ENCODE measurements around the gene CD40LG. TPM values are rescaled to one million over a fixed set of nuclear protein-coding genes. Genes with fewer than 3 reads are reported as not detected.

Gene CD40LG
- not detected in 2 replicates for total RNA-seq (2016; rRNA removed; fragmentation: Illumina TruSeq; extraction: Trizol)
- not detected in 2 replicates for total RNA-seq (2016; cell fraction: cytosol; rRNA removed; fragmentation: Illumina TruSeq; extraction: Trizol; ENCODE audit: low read depth)
- total RNA-seq (2016; cell fraction: insoluble cytoplasmic fraction; rRNA removed; fragmentation: Illumina TruSeq; extraction: Trizol) = not detected in 2 replicates
- total RNA-seq (2016; cell fraction: membrane; rRNA removed; fragmentation: Illumina TruSeq; extraction: Trizol) = not detected in 2 replicates
- total RNA-seq (2016; cell fraction: nucleus; rRNA removed; fragmentation: Illumina TruSeq; extraction: Trizol) = not detected in 2 replicates
- not detected in 2 replicates for polyA plus RNA-seq (2011; rRNA removed)
- polyA plus RNA-seq (2011; cell fraction: cytosol; rRNA removed) = not detected in 2 replicates
- not detected in 2 replicates for polyA plus RNA-seq (2011; cell fraction: nucleus; rRNA removed)
- polyA plus RNA-seq (2012) = not detected in 2 replicates
- not detected in 2 replicates for polyA plus RNA-seq (2016; cell fraction: cytosol; fragmentation: Illumina TruSeq; extraction: Trizol; ENCODE audit: low read depth)
- not detected in 2 replicates for polyA plus RNA-seq (2016; cell fraction: insoluble cytoplasmic fraction; fragmentation: Illumina TruSeq; extraction: Trizol; ENCODE audit: low read depth)
- polyA plus RNA-seq (2016; cell fraction: membrane; fragmentation: Illumina TruSeq; extraction: Trizol; ENCODE audit: low read depth) = not detected in 2 replicates
- polyA plus RNA-seq (2016; cell fraction: nucleus; fragmentation: Illumina TruSeq; extraction: Trizol; ENCODE audit: insufficient read depth, low read depth) = not detected in 2 replicates
- not detected in 2 replicates for polyA minus RNA-seq (2011; rRNA and poly(A)+ RNA removed; ENCODE audit: low replicate concordance)
- not detected in 2 replicates for polyA minus RNA-seq (2011; cell fraction: cytosol; rRNA and poly(A)+ RNA removed)
- not detected in 2 replicates for polyA minus RNA-seq (2011; cell fraction: nucleus; rRNA and poly(A)+ RNA removed)
- not detected for Bru-seq, nascent RNA
- not detected for BruChase-seq, experiment 1, labeled RNA remaining after a 6-hour chase
- not detected for BruChase-seq, experiment 2, labeled RNA remaining after a 2-hour chase
- long read RNA-seq, experiment 1 = 0 reads
- long read RNA-seq, experiment 2 = 0 reads

DNA sequence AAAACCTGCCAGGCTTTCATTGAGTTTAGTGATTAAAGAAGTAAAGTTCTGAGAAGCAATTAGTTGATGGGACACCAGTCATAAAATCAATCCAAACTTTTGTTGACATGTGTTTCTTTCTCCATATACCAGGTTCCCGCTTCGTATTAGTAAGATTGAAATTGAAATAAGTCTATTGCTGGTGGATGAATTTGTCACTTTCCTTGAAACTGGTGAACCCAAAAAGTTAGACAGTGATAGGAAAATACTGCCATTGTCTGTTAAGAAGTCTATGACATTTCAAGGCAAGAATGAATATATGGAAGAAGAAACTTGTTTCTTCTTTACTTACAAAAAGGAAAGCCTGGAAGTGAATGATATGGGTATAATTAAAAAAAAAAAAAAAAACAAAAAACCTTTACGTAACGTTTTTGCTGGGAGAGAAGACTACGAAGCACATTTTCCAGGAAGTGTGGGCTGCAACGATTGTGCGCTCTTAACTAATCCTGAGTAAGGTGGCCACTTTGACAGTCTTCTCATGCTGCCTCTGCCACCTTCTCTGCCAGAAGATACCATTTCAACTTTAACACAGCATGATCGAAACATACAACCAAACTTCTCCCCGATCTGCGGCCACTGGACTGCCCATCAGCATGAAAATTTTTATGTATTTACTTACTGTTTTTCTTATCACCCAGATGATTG, at the start of gene CD40LG:
CD40LG (plus strand) TSS at position 482 of the 684 bp plus-strand sequence; CDS start at position 573, 91 bp downstream.
- H3K27me3 ChIP-seq (ENCODE audit: control insufficient read depth in 1 of 2, insufficient read depth in 2 of 2, low read length in 2 of 2) = no peaks in the 10 kb centered on the region
- in situ Hi-C loops (cut with HindIII; ENCODE audit: extremely low pct_ligation_motif_present, low pct_unique_long_range_greater_than_20kb) (no loop called here), intact Hi-C loops (cut with micrococcal nuclease; ENCODE audit: unreplicated experiment) (no loop called here)
- no peak within 1 kb of the TSS for H3K4me2 ChIP-seq (ENCODE audit: low read depth, low read length)
- H3K4me1 ChIP-seq (ENCODE audit: insufficient read depth, low read length) = no peaks in the 10 kb centered on the region
- H3K9ac ChIP-seq (ENCODE audit: insufficient read depth, low read depth, low read length) = no peak within 1 kb of the TSS
- WGBS (ENCODE audit: low lambda C conversion rate) = 22% methylated on average over 10 of the region's 10 CpGs
- TF ChIP-seq, protein P1, sequence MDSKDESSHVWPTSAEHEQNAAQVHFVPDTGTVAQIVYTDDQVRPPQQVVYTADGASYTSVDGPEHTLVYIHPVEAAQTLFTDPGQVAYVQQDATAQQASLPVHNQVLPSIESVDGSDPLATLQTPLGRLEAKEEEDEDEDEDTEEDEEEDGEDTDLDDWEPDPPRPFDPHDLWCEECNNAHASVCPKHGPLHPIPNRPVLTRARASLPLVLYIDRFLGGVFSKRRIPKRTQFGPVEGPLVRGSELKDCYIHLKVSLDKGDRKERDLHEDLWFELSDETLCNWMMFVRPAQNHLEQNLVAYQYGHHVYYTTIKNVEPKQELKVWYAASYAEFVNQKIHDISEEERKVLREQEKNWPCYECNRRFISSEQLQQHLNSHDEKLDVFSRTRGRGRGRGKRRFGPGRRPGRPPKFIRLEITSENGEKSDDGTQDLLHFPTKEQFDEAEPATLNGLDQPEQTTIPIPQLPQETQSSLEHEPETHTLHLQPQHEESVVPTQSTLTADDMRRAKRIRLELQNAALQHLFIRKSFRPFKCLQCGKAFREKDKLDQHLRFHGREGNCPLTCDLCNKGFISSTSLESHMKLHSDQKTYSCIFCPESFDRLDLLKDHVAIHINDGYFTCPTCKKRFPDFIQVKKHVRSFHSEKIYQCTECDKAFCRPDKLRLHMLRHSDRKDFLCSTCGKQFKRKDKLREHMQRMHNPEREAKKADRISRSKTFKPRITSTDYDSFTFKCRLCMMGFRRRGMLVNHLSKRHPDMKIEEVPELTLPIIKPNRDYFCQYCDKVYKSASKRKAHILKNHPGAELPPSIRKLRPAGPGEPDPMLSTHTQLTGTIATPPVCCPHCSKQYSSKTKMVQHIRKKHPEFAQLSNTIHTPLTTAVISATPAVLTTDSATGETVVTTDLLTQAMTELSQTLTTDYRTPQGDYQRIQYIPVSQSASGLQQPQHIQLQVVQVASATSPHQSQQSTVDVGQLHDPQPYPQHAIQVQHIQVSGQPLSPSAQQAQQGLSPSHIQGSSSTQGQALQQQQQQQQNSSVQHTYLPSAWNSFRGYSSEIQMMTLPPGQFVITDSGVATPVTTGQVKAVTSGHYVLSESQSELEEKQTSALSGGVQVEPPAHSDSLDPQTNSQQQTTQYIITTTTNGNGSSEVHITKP (CRISPR knock-in tag; IDR thresholded peaks at IDR 0.05; ENCODE audit: low read depth) = no peak
- TF ChIP-seq, protein P2, sequence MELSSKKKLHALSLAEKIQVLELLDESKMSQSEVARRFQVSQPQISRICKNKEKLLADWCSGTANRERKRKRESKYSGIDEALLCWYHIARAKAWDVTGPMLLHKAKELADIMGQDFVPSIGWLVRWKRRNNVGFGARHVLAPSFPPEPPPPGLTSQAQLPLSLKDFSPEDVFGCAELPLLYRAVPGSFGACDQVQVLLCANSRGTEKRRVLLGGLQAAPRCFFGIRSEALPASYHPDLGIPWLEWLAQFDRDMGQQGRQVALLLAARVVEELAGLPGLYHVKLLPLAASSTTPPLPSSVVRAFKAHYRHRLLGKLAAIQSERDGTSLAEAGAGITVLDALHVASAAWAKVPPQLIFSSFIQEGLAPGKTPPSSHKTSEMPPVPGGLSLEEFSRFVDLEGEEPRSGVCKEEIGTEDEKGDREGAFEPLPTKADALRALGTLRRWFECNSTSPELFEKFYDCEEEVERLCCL (CRISPR knock-in tag; IDR thresholded peaks at IDR 0.05; ENCODE audit: borderline replicate concordance) = no peak
- TF ChIP-seq, protein P3, sequence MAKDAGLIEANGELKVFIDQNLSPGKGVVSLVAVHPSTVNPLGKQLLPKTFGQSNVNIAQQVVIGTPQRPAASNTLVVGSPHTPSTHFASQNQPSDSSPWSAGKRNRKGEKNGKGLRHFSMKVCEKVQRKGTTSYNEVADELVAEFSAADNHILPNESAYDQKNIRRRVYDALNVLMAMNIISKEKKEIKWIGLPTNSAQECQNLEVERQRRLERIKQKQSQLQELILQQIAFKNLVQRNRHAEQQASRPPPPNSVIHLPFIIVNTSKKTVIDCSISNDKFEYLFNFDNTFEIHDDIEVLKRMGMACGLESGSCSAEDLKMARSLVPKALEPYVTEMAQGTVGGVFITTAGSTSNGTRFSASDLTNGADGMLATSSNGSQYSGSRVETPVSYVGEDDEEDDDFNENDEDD (CRISPR knock-in tag; IDR thresholded peaks at IDR 0.05; ENCODE audit: borderline replicate concordance) = no peak
- TF ChIP-seq MBNL3 (CRISPR knock-in tag; conservative IDR thresholded peaks at IDR 0.05) = no peak
- no peaks in the 10 kb centered on the region for H3K79me2 ChIP-seq (ENCODE audit: insufficient read depth, low read length)
- no peak for DNase-seq (ENCODE audit: low spot score)
- ChIA-PET CTCF (ENCODE audit: low intra/inter-chr PET ratio, low total read pairs) (no interaction called here), POLR2A (no interaction called here)
- no peak within 1 kb of the TSS for H3K27ac ChIP-seq (ENCODE audit: extremely low read length, insufficient read depth, low read length)
- ATAC-seq = no peak
- no peaks in the 10 kb centered on the region for H4K20me1 ChIP-seq (ENCODE audit: insufficient read depth, low read length)
- no peak within 1 kb of the TSS for H3K4me3 ChIP-seq (replicated peaks in 1 of 3; ENCODE audit: insufficient read depth in 1 of 3, low read depth in 2 of 3, low read length in 3 of 3)
- no peak for FAIRE-seq
- H2AFZ ChIP-seq (ENCODE audit: low read length) = no peak within 1 kb of the TSS
- no peaks in the 10 kb centered on the region for H3K36me3 ChIP-seq (replicated peaks in 1 of 2; ENCODE audit: control insufficient read depth in 1 of 2, insufficient read depth in 2 of 2, low read length in 2 of 2)
- no TSS peak for BruUV-seq (replicated peaks)
- no peaks in the 10 kb centered on the region for H3K9me3 ChIP-seq (ENCODE audit: low read length)
